ENCODE results near the gene NCAM1.

GRCh38 chr11:113261709-113262475, 300.7 kb downstream of the NCAM1 start:
- TF ChIP-seq CTCF (IDR thresholded peaks at IDR 0.05) (no peak), POLR2A (IDR thresholded peaks at IDR 0.05) (no peak)

Data from right lobe of liver (tissue), 4 donors.